Large intestine (tissue), 3 donors: ENCODE data around the gene DEGS2. TPM values are rescaled to one million over a fixed set of nuclear protein-coding genes. Genes with fewer than 3 reads are reported as not detected.

Source experiments
- DNase-seq, 2 donors: peaks; one replicate each; pipeline versions ENCODE4 v3.0.0 to v3.0.0-alpha.2; 2013
- H3K27ac ChIP-seq: one replicate; pipeline ENCODE4 v1.5.1; 2013; ENCODE audit warnings: low read length
- H3K27me3 ChIP-seq: 2 replicates; pipeline ENCODE4 v1.6.1; 2013; ENCODE audit warnings: low read length; ENCODE audit not compliant: control insufficient read depth, insufficient read depth
- H3K36me3 ChIP-seq: 2 replicates; pipeline ENCODE4 v1.6.1; 2013; ENCODE audit warnings: low read length; ENCODE audit not compliant: control insufficient read depth, insufficient read depth
- H3K4me1 ChIP-seq: one replicate; pipeline ENCODE4 v1.6.1; 2013; ENCODE audit warnings: low read length; ENCODE audit not compliant: control insufficient read depth, insufficient read depth
- H3K4me3 ChIP-seq: one replicate; pipeline ENCODE4 v1.5.1; 2013; ENCODE audit warnings: low read length
- H3K9me3 ChIP-seq: one replicate; pipeline ENCODE4 v1.6.1; 2013; ENCODE audit warnings: mild to moderate bottlenecking, low read depth, low read length, moderate library complexity; ENCODE audit not compliant: control insufficient read depth
- WGBS: methylation state at CpG from one replicate; pipeline ENCODE4 v1.1.5; 2013; ENCODE audit warnings: low lambda C conversion rate; ENCODE audit not compliant: insufficient coverage; 5-methylcytosine and 5-hydroxymethylcytosine counted together
- polyA plus RNA-seq: library from polyadenylated mRNA; unstranded; fragments of 120-200 nt; gene quantifications from one replicate; pipeline ENCODE4 v1.2.1, GENCODE V29; 2013

DEGS2 gene
- polyA plus RNA-seq, 1 donor: 21.6 TPM

DNA sequence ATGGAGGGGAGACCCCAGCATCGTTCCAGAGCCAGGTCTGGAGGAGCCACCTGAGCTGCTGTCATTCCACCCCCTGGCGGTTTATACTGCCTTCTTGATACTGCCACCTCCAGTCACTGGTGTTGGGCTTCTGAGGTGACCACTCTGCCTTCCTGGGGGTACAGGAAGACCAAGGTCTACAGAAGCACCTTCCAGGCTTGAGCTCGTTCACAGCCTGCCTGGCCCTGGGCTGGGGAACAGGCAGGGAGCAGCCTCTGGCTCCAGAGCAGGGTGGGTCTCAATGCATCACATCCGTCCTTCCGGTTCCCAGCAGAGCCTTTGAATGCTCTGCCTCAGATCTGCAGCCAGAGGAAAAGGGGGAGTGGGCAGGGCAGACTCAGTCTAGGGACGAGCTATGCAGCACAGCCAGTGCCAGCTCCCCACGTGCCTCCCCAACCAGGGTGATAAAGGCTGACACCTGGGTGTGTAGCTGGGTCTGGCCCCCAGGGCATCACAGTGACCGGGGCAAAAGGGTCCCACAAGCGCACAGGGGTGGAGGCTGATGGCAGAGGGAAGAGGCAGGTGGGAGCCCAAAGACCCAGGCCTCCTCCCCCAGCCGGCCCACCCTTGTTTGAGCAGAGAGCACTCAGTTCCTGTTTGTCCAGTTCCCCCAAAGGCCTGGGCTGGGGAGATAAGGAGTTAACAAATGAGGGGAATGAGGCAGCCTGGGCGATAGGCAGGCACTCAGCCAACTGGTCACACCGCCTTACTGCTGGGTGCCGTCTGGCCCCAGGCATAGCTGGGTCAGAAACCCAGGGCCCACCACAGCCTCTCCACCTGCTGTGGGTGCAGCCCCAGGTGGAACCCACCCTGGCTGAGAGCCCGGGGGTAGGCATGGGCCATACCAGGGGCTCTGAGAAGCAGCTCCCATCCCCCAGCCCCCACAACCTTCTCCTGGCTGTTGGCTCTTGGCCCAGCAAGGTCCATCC is 17.1 kb downstream of the DEGS2 start:
- no peaks in the 10 kb centered on the region for H3K27me3 ChIP-seq
- peak overlapping the region; percentile 82 for H3K27ac ChIP-seq
- peaks cover 77% of the 10 kb centered on the region for H3K4me1 ChIP-seq
- 0% methylated on average over 1 of the region's 14 CpGs for WGBS
- peaks cover 10% of the 10 kb centered on the region for H3K9me3 ChIP-seq
- H3K36me3 ChIP-seq: peaks cover 42% of the 10 kb centered on the region
- no peak overlapping the region for H3K4me3 ChIP-seq
- DNase-seq: peak; percentile 73 to 86

DNA sequence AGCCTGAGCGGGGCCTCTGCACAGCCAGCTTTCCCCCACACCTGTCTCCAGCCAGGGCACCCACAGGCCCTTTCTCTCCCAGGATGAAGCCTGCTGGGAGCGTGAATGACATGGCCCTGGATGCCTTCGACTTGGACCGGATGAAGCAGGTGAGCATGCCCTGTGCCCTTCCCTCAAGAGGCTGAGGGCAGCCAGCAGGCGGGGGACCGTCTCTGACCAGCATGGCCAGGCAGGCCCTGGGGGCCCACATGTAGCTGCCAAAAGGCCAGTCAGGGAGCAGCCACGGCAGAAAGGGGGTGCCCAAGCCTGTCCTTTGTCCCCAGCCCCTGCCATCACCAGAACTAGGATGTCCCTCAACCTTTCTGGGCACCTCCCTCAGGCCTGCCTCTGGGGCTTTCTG is 18.3 kb downstream of the DEGS2 start:
- peak overlapping the region; percentile 82 for H3K27ac ChIP-seq
- H3K4me3 ChIP-seq: no peak overlapping the region
- peaks cover 4% of the 10 kb centered on the region for H3K9me3 ChIP-seq
- WGBS: no CpG with 5 or more reads among the region's 7 CpGs
- H3K27me3 ChIP-seq: no peaks in the 10 kb centered on the region
- peaks cover 64% of the 10 kb centered on the region for H3K4me1 ChIP-seq
- H3K36me3 ChIP-seq: peaks cover 44% of the 10 kb centered on the region
- no peak for DNase-seq

DNA sequence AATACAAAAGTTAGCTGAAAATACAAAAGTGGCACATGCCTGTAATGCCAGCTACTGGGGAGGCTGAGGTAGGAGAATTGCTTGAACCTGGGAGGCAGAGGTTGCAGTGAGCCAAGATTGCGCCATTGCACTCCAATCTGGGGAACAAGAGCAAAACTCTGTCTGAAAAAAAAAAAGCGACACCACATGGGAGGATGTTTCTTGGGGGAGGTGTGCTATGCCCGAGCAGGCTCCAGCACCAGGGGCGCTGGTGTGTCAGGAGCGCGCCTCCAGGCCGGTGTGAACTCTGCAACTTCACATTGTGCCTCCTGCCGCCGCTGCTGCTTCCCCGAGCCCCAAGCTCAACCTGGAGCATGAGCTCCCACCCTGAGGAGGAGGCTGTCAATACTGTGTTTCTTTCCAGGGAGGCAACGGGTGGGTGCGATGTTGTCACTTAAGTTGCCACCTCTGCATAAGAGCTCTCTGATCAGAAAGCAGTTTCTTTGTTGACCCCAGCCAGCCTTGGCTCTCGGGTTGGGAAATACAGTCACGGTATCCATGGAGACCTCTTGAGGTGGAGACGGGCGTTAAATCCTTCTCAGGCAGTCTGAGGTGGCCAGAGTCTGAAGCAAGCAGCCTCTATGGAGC is 18.9 kb downstream of the DEGS2 start:
- peak overlapping the region; percentile 82 for H3K27ac ChIP-seq
- no peak overlapping the region for H3K4me3 ChIP-seq
- peak; percentile 85 to 89 for DNase-seq
- H3K27me3 ChIP-seq: no peaks in the 10 kb centered on the region
- peaks cover 44% of the 10 kb centered on the region for H3K36me3 ChIP-seq
- no CpG with 5 or more reads among the region's 16 CpGs for WGBS
- peaks cover 59% of the 10 kb centered on the region for H3K4me1 ChIP-seq
- H3K9me3 ChIP-seq: peaks cover 4% of the 10 kb centered on the region

DNA sequence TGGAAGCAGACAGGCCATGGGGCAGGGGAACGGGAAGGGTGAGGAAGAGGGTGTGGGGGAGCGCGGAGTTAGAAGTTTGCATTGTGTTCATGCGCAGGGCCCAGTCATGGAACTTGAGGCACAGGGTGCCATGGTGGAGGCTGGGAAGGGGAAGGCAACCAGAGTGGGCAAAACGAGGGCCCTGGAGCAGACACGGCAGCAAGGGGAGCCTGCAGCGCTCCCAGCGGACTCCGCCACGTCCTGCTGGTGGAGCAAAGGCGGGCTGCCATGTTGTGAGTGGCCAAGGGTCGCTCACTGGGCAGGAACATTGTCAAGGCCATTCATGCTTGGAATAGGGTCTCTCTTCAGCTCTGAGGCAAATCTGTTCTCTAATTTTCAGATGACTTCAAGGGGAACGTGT is 20.5 kb downstream of the DEGS2 start:
- WGBS: 100% methylated on average over 1 of the region's 13 CpGs
- Histone ChIP-seq H3K27ac (no peak overlapping the region), H3K4me3 (no peak overlapping the region), H3K27me3 (no peaks in the 10 kb centered on the region), H3K36me3 (peaks cover 52% of the 10 kb centered on the region), H3K9me3 (peaks cover 4% of the 10 kb centered on the region), H3K4me1 (peaks cover 44% of the 10 kb centered on the region)
- DNase-seq: no peak

DNA sequence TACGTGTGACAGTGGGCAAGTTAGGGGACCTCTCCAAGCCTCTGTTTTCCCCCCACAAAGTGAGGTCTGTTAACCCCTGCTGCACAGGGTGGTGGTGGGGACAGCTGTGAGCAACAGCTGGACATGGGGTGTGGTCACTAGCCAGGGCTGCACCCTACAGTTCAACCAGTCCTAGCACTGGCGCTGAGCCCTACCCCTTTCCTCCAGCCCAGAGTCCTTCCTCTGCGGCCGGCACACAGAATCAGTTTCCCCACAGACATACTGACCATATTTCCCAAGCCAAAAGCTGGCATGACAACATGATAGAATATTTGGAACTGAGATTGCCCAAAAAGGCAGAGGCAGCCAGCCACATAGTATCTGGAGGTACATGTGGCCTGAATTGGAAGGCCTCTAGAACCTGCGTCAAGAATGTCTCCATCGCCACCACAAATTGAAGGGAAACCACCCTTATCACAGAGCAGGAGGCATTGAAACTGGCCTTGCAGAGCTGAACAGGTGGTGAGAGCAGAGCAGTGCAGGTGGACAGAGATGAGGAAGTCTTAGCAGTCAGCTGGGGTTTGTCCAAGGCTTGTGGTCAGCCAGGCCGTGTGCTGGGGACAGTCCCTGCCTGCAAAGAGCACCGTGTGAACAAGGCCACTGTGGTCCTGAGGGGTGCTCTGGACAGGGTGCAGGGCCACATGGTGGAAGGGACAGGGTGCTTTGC is 21.2 kb downstream of the DEGS2 start:
- no peaks in the 10 kb centered on the region for H3K27me3 ChIP-seq
- no peak overlapping the region for H3K27ac ChIP-seq
- H3K4me1 ChIP-seq: peaks cover 37% of the 10 kb centered on the region
- no peak for DNase-seq
- peaks cover 49% of the 10 kb centered on the region for H3K36me3 ChIP-seq
- no peak overlapping the region for H3K4me3 ChIP-seq
- no peaks in the 10 kb centered on the region for H3K9me3 ChIP-seq
- 40% methylated on average over 1 of the region's 8 CpGs for WGBS

DNA sequence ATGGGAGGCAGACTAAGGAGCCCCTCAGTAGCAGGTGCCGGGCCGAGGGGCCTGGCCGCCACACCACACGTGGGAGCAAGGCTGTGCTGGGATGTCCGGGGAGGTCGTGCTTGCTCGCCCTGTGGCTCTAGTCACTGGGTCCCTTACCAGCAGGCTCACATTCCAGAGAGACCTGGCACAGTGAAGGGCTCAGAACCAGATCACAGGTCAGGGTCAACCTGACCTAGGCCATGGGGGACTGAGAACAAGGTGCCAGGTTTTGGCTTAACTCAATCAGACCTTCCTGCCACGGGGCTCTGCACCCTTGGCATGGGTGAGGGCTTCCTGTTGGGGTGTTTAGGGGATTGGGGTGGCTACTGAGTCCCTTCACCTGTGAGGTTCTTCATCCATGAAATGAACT is 22.3 kb downstream of the DEGS2 start:
- Histone ChIP-seq H3K9me3 (no peaks in the 10 kb centered on the region), H3K4me3 (no peak overlapping the region), H3K4me1 (peaks cover 26% of the 10 kb centered on the region), H3K36me3 (peaks cover 56% of the 10 kb centered on the region), H3K27me3 (no peaks in the 10 kb centered on the region), H3K27ac (no peak overlapping the region)
- WGBS: no CpG with 5 or more reads among the region's 8 CpGs
- no peak for DNase-seq

DNA sequence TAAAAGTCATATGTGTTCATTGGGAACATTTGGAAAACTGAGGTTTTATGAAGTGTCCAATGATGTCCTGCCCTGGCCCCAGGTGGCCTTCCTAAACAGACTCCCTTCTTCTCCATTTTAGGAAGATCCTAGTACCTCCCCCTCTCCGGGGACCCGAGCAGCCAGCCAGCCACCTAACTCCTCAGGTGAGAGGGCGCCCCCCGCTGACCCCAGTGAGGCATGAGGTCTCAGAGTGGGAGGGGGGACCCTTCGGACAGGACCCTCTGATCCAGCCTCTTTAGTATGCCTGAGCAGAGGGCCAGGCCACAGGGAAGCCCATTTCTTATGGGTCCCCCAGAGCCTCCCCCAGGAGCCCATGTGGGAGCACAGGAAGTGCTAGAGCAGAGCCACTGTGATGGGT is 23.7 kb downstream of the DEGS2 start:
- Histone ChIP-seq H3K27ac (no peak overlapping the region), H3K27me3 (no peaks in the 10 kb centered on the region), H3K9me3 (no peaks in the 10 kb centered on the region), H3K4me3 (no peak overlapping the region), H3K4me1 (peaks cover 12% of the 10 kb centered on the region), H3K36me3 (peaks cover 61% of the 10 kb centered on the region)
- DNase-seq: no peak
- no CpG with 5 or more reads among the region's 5 CpGs for WGBS

DNA sequence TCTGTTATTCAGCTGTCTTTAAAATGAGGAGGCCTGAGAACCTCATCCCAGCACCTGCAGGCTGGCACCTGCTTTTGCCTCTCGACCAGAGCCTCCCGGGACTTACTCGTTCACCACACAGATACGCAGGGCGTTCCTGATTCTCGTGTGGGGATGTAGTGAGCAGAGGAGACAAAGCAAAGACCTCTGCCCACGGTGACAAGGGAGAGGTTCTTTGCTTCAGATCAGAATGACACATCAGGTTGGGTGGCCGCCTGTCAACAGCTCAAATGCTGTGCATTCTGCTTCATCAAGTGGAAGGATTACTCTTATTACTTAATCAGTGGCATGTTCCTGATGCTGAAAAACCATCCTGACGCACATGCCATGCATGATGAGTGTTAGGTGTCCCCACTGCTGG is 24.4 kb downstream of the DEGS2 start:
- Histone ChIP-seq H3K4me3 (no peak overlapping the region), H3K9me3 (no peaks in the 10 kb centered on the region), H3K36me3 (peaks cover 68% of the 10 kb centered on the region), H3K27me3 (no peaks in the 10 kb centered on the region), H3K27ac (no peak overlapping the region), H3K4me1 (peaks cover 5% of the 10 kb centered on the region)
- no peak for DNase-seq
- WGBS: no CpG with 5 or more reads among the region's 9 CpGs

DNA sequence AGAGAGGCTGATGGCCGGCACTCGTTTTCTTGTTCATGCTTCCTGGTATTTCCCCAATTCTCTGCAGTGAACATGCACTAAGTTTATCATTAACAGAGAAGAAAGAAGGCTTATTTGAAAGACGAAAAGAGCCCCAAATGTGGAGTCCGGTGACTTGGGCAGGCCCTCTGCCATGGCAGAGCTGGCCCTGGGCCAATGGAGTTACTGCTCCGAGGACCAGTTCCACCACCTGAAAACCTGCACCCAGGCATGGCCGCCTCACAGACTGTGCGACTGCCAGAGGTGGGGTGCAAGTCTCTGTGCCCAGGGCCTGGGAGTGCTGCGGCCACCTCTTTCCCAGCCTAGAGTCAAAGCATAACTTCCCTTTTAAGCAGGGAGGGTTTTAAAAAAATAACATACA is 24.9 kb downstream of the DEGS2 start:
- Histone ChIP-seq H3K4me1 (peaks cover under 1% of the 10 kb centered on the region), H3K9me3 (no peaks in the 10 kb centered on the region), H3K27ac (no peak overlapping the region), H3K27me3 (no peaks in the 10 kb centered on the region), H3K36me3 (peaks cover 71% of the 10 kb centered on the region), H3K4me3 (no peak overlapping the region)
- no CpG with 5 or more reads among the region's 8 CpGs for WGBS
- no peak for DNase-seq

DNA sequence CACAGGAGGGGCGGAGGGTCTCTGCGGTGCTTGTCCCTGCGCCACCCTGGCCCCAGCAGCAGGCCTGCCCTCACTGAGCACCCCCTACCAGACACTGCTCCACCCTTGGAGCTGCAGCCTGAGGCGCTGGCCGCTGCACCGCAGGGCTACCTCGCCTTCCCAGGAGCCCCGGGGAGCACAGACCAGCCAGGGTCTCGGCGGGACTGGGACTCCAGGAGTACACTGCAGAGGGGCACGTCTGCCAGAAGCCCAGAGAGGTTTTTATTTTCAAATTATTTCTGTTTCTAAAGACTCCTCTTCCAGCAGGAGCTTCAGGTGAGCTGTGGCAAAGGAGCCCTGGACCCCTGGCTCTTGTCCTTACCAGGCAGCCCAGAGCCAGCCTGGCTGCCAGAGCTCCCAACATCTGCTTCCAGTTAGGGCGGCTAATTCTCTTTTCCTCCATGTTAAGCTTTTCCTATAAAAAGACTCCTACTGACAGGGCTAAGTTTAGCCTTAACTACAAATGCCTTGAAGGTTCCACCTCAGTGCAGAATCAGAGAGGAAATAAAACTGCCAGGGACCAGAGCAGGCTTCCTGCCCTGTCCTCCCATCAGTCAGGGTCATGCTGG is 26.4 kb downstream of the DEGS2 start:
- no peak overlapping the region for H3K4me3 ChIP-seq
- no peak for DNase-seq
- no peaks in the 10 kb centered on the region for H3K9me3 ChIP-seq
- H3K27me3 ChIP-seq: no peaks in the 10 kb centered on the region
- H3K36me3 ChIP-seq: peaks cover 73% of the 10 kb centered on the region
- WGBS: no CpG with 5 or more reads among the region's 12 CpGs
- no peaks in the 10 kb centered on the region for H3K4me1 ChIP-seq
- H3K27ac ChIP-seq: no peak overlapping the region
